Fibroblast of the conjunctiva (primary cell): ENCODE measurements around the gene RTN4R.

Source experiments
- DNase-seq: peaks from one replicate; pipeline ENCODE4 v3.0.0-alpha.2; 2010; ENCODE audit warnings: low read depth

RTN4R gene

GRCh38 chr22:20257212-20258020, 10.7 kb downstream of the RTN4R start:
- DNase-seq = no peak

- no peak for DNase-seq
Observed at GRCh38 chr22:20256551-20257211, 11.4 kb downstream of the RTN4R start.

- DNase-seq = no peak
Observed at GRCh38 chr22:20256027-20256426, 12.1 kb downstream of the RTN4R start.

- DNase-seq = no peak
Observed at GRCh38 chr22:20254975-20255946, 12.9 kb downstream of the RTN4R start.

GRCh38 chr22:20253161-20253560, 15.0 kb downstream of the RTN4R start:
- DNase-seq = no peak

GRCh38 chr22:20251981-20252380, 16.1 kb downstream of the RTN4R start:
- DNase-seq = no peak

GRCh38 chr22:20251491-20251890, 16.6 kb downstream of the RTN4R start:
- DNase-seq = no peak

GRCh38 chr22:20249797-20250354, 18.2 kb downstream of the RTN4R start:
- DNase-seq = no peak

GRCh38 chr22:20248461-20248978, 19.6 kb downstream of the RTN4R start:
- no peak for DNase-seq

- no peak for DNase-seq
Observed at GRCh38 chr22:20247608-20248171, 20.4 kb downstream of the RTN4R start.

- no peak for DNase-seq
Observed at GRCh38 chr22:20247010-20247505, 21.1 kb downstream of the RTN4R start.

GRCh38 chr22:20246368-20247009, 21.6 kb downstream of the RTN4R start:
- no peak for DNase-seq

GRCh38 chr22:20245577-20246367, 22.3 kb downstream of the RTN4R start:
- DNase-seq = no peak

- no peak for DNase-seq
Observed at GRCh38 chr22:20244691-20245576, 23.2 kb downstream of the RTN4R start.

- DNase-seq = no peak
Observed at GRCh38 chr22:20244250-20244648, 23.9 kb downstream of the RTN4R start.

- peak; percentile 52 for DNase-seq
Observed at GRCh38 chr22:20243537-20244249, 24.4 kb downstream of the RTN4R start.

GRCh38 chr22:20243176-20243536, 25.0 kb downstream of the RTN4R start:
- DNase-seq = no peak
